ENCODE results near the gene SCN9A.

Gene SCN9A

GRCh38 chr2:166384774-166385173, 9.0 kb upstream of the SCN9A start:
- Histone ChIP-seq H2AK5ac (ENCODE audit: low read length) (no peak overlapping the region), H3K4me2 (ENCODE audit: low read length) (no peak overlapping the region), H4K91ac (ENCODE audit: low read depth, low read length) (no peak overlapping the region), H4K8ac (ENCODE audit: low read depth, low read length) (no peak overlapping the region), H3K4ac (ENCODE audit: low read depth, low read length) (no peak overlapping the region), H3K27ac (ENCODE audit: low read depth, low read length) (no peak overlapping the region), H2BK120ac (ENCODE audit: insufficient read depth, low read length, poor library complexity) (no peak overlapping the region), H2BK12ac (ENCODE audit: low read length) (no peak overlapping the region), H3K79me2 (ENCODE audit: control insufficient read depth, insufficient read depth, low read length, poor library complexity) (no peaks in the 10 kb centered on the region), H3K27me3 (ENCODE audit: insufficient read depth, low read length) (no peaks in the 10 kb centered on the region), H3K18ac (ENCODE audit: low read length) (no peak overlapping the region), H2AFZ (ENCODE audit: insufficient read depth, low read length, poor library complexity) (no peak overlapping the region), H2BK5ac (ENCODE audit: low read depth, low read length, poor library complexity) (no peak overlapping the region), H4K12ac (ENCODE audit: low read depth, low read length) (no peak overlapping the region), H3K9me3 (ENCODE audit: insufficient read depth, low read depth, low read length) (no peaks in the 10 kb centered on the region), H3K9ac (ENCODE audit: low read length) (no peak overlapping the region), H3K23ac (ENCODE audit: low read length) (no peak overlapping the region), H3K4me1 (ENCODE audit: control insufficient read depth in 1 of 2, insufficient read depth in 2 of 2, low read length in 2 of 2) (no peaks in the 10 kb centered on the region), H3K36me3 (ENCODE audit: control insufficient read depth in 1 of 2, insufficient read depth in 2 of 2, low read length in 2 of 2) (no peaks in the 10 kb centered on the region), H3K4me3 (ENCODE audit: low read depth, low read length) (no peak overlapping the region), H3K79me1 (ENCODE audit: low read length) (no peaks in the 10 kb centered on the region), H3K14ac (ENCODE audit: low read length) (no peak overlapping the region)
- WGBS (ENCODE audit: extremely low coverage, insufficient coverage, insufficient read length), result no CpG with 5 or more reads among the region's 8 CpGs
- DNase-seq, result peak in 1 of 2 donors; percentile 58

- H3K27me3 ChIP-seq (ENCODE audit: insufficient read depth, low read length), result no peaks in the 10 kb centered on the region
- no CpG with 5 or more reads among the region's 3 CpGs for WGBS (ENCODE audit: extremely low coverage, insufficient coverage, insufficient read length)
- no peak overlapping the region for H3K23ac ChIP-seq (ENCODE audit: low read length)
- no peak overlapping the region for H4K12ac ChIP-seq (ENCODE audit: low read depth, low read length)
- H3K79me1 ChIP-seq (ENCODE audit: low read length), result no peaks in the 10 kb centered on the region
- no peak overlapping the region for H2AK5ac ChIP-seq (ENCODE audit: low read length)
- H3K79me2 ChIP-seq (ENCODE audit: control insufficient read depth, insufficient read depth, low read length, poor library complexity), result no peaks in the 10 kb centered on the region
- H4K91ac ChIP-seq (ENCODE audit: low read depth, low read length), result no peak overlapping the region
- no peak overlapping the region for H2BK12ac ChIP-seq (ENCODE audit: low read length)
- H3K18ac ChIP-seq (ENCODE audit: low read length), result no peak overlapping the region
- no peak for DNase-seq
- H3K4me1 ChIP-seq (ENCODE audit: control insufficient read depth in 1 of 2, insufficient read depth in 2 of 2, low read length in 2 of 2), result no peaks in the 10 kb centered on the region
- no peak overlapping the region for H2BK5ac ChIP-seq (ENCODE audit: low read depth, low read length, poor library complexity)
- no peak overlapping the region for H2BK120ac ChIP-seq (ENCODE audit: insufficient read depth, low read length, poor library complexity)
- no peak overlapping the region for H3K4ac ChIP-seq (ENCODE audit: low read depth, low read length)
- no peak overlapping the region for H3K27ac ChIP-seq (ENCODE audit: low read depth, low read length)
- H3K4me3 ChIP-seq (ENCODE audit: low read depth, low read length), result no peak overlapping the region
- H4K8ac ChIP-seq (ENCODE audit: low read depth, low read length), result no peak overlapping the region
- H3K36me3 ChIP-seq (ENCODE audit: control insufficient read depth in 1 of 2, insufficient read depth in 2 of 2, low read length in 2 of 2), result no peaks in the 10 kb centered on the region
- H3K9ac ChIP-seq (ENCODE audit: low read length), result no peak overlapping the region
- H2AFZ ChIP-seq (ENCODE audit: insufficient read depth, low read length, poor library complexity), result no peak overlapping the region
- no peak overlapping the region for H3K4me2 ChIP-seq (ENCODE audit: low read length)
- H3K9me3 ChIP-seq (ENCODE audit: insufficient read depth, low read depth, low read length), result no peaks in the 10 kb centered on the region
- H3K14ac ChIP-seq (ENCODE audit: low read length), result no peak overlapping the region
Measured at GRCh38 chr2:166382448-166382847, 6.7 kb upstream of the SCN9A start.

- H2BK12ac ChIP-seq (ENCODE audit: low read length), result no peak overlapping the region
- H3K18ac ChIP-seq (ENCODE audit: low read length), result no peak overlapping the region
- H3K4me1 ChIP-seq (ENCODE audit: control insufficient read depth in 1 of 2, insufficient read depth in 2 of 2, low read length in 2 of 2), result no peaks in the 10 kb centered on the region
- H2AFZ ChIP-seq (ENCODE audit: insufficient read depth, low read length, poor library complexity), result no peak overlapping the region
- no peak for DNase-seq
- H3K14ac ChIP-seq (ENCODE audit: low read length), result no peak overlapping the region
- no peak overlapping the region for H4K8ac ChIP-seq (ENCODE audit: low read depth, low read length)
- no peak overlapping the region for H3K4me2 ChIP-seq (ENCODE audit: low read length)
- no peaks in the 10 kb centered on the region for H3K9me3 ChIP-seq (ENCODE audit: insufficient read depth, low read depth, low read length)
- no peak overlapping the region for H3K4me3 ChIP-seq (ENCODE audit: low read depth, low read length)
- no peaks in the 10 kb centered on the region for H3K27me3 ChIP-seq (ENCODE audit: insufficient read depth, low read length)
- WGBS (ENCODE audit: extremely low coverage, insufficient coverage, insufficient read length), result no CpG with 5 or more reads among the region's 1 CpG
- no peak overlapping the region for H2AK5ac ChIP-seq (ENCODE audit: low read length)
- no peak overlapping the region for H2BK5ac ChIP-seq (ENCODE audit: low read depth, low read length, poor library complexity)
- no peaks in the 10 kb centered on the region for H3K79me2 ChIP-seq (ENCODE audit: control insufficient read depth, insufficient read depth, low read length, poor library complexity)
- no peak overlapping the region for H3K27ac ChIP-seq (ENCODE audit: low read depth, low read length)
- H3K4ac ChIP-seq (ENCODE audit: low read depth, low read length), result no peak overlapping the region
- no peak overlapping the region for H3K23ac ChIP-seq (ENCODE audit: low read length)
- H3K9ac ChIP-seq (ENCODE audit: low read length), result no peak overlapping the region
- no peak overlapping the region for H4K91ac ChIP-seq (ENCODE audit: low read depth, low read length)
- H2BK120ac ChIP-seq (ENCODE audit: insufficient read depth, low read length, poor library complexity), result no peak overlapping the region
- no peaks in the 10 kb centered on the region for H3K36me3 ChIP-seq (ENCODE audit: control insufficient read depth in 1 of 2, insufficient read depth in 2 of 2, low read length in 2 of 2)
- H4K12ac ChIP-seq (ENCODE audit: low read depth, low read length), result no peak overlapping the region
- no peaks in the 10 kb centered on the region for H3K79me1 ChIP-seq (ENCODE audit: low read length)
Measured at GRCh38 chr2:166380615-166381014, 4.9 kb upstream of the SCN9A start.

- no peak overlapping the region for H2BK5ac ChIP-seq (ENCODE audit: low read depth, low read length, poor library complexity)
- H2BK12ac ChIP-seq (ENCODE audit: low read length), result no peak overlapping the region
- no peaks in the 10 kb centered on the region for H3K36me3 ChIP-seq (ENCODE audit: control insufficient read depth in 1 of 2, insufficient read depth in 2 of 2, low read length in 2 of 2)
- H3K79me1 ChIP-seq (ENCODE audit: low read length), result no peaks in the 10 kb centered on the region
- H3K23ac ChIP-seq (ENCODE audit: low read length), result no peak overlapping the region
- no peak overlapping the region for H4K91ac ChIP-seq (ENCODE audit: low read depth, low read length)
- H3K9ac ChIP-seq (ENCODE audit: low read length), result no peak overlapping the region
- no CpG with 5 or more reads among the region's 2 CpGs for WGBS (ENCODE audit: extremely low coverage, insufficient coverage, insufficient read length)
- H3K18ac ChIP-seq (ENCODE audit: low read length), result no peak overlapping the region
- no peaks in the 10 kb centered on the region for H3K27me3 ChIP-seq (ENCODE audit: insufficient read depth, low read length)
- H4K12ac ChIP-seq (ENCODE audit: low read depth, low read length), result no peak overlapping the region
- no peaks in the 10 kb centered on the region for H3K9me3 ChIP-seq (ENCODE audit: insufficient read depth, low read depth, low read length)
- H3K4me3 ChIP-seq (ENCODE audit: low read depth, low read length), result no peak overlapping the region
- no peak overlapping the region for H2BK120ac ChIP-seq (ENCODE audit: insufficient read depth, low read length, poor library complexity)
- no peak overlapping the region for H3K4ac ChIP-seq (ENCODE audit: low read depth, low read length)
- no peak overlapping the region for H3K27ac ChIP-seq (ENCODE audit: low read depth, low read length)
- no peaks in the 10 kb centered on the region for H3K79me2 ChIP-seq (ENCODE audit: control insufficient read depth, insufficient read depth, low read length, poor library complexity)
- H2AFZ ChIP-seq (ENCODE audit: insufficient read depth, low read length, poor library complexity), result no peak overlapping the region
- no peak overlapping the region for H3K4me2 ChIP-seq (ENCODE audit: low read length)
- no peak for DNase-seq
- H2AK5ac ChIP-seq (ENCODE audit: low read length), result no peak overlapping the region
- peaks cover 0 to 6% of the 10 kb centered on the region in 2 experiments for H3K4me1 ChIP-seq (ENCODE audit: control insufficient read depth in 1 of 2, insufficient read depth in 2 of 2, low read length in 2 of 2)
- no peak overlapping the region for H3K14ac ChIP-seq (ENCODE audit: low read length)
- no peak overlapping the region for H4K8ac ChIP-seq (ENCODE audit: low read depth, low read length)
Measured at GRCh38 chr2:166376873-166377272, 1.1 kb upstream of the SCN9A start.
